H9 (cell line): ENCODE measurements around the gene AGR3. TPM values are rescaled to one million over a fixed set of nuclear protein-coding genes. Genes with fewer than 3 reads are reported as not detected.

Experiments used
- DNase-seq: peaks from one replicate; pipeline ENCODE4 v3.0.0-alpha.2; 2017
- H2AFZ ChIP-seq: one replicate; pipeline ENCODE4 v1.6.1; 2013; ENCODE audit warnings: mild to moderate bottlenecking, low read length, control low read depth, moderate library complexity
- H2AK5ac ChIP-seq: 2 replicates; pipeline ENCODE4 v1.6.1; 2013; ENCODE audit warnings: low read length, control low read depth, mixed read lengths; ENCODE audit not compliant: insufficient read length
- H2BK120ac ChIP-seq: one replicate; pipeline ENCODE4 v1.6.1; 2013; ENCODE audit warnings: low read depth, mild to moderate bottlenecking, low read length, control low read depth, inconsistent platforms; ENCODE audit not compliant: poor library complexity, severe bottlenecking
- H2BK12ac ChIP-seq: 2 replicates; pipeline ENCODE4 v1.6.1; 2013; ENCODE audit warnings: low read length, control low read depth, mixed read lengths, low read depth; ENCODE audit not compliant: insufficient read length
- H2BK15ac ChIP-seq: 2 replicates; pipeline ENCODE4 v1.6.1; 2013; ENCODE audit warnings: low read depth, low read length, control low read depth
- H2BK20ac ChIP-seq: one replicate; pipeline ENCODE4 v1.6.1; 2013; ENCODE audit warnings: low read depth, mild to moderate bottlenecking, low read length, control low read depth, inconsistent platforms; ENCODE audit not compliant: poor library complexity, severe bottlenecking
- H2BK5ac ChIP-seq: 2 replicates; pipeline ENCODE4 v1.6.1; 2013; ENCODE audit warnings: low read length, control low read depth, mixed read lengths; ENCODE audit not compliant: insufficient read length
- H3K14ac ChIP-seq: 2 replicates; pipeline ENCODE4 v1.6.1; 2013; ENCODE audit warnings: low read length, control low read depth; ENCODE audit not compliant: insufficient read depth
- H3K18ac ChIP-seq: 2 replicates; pipeline ENCODE4 v1.6.1; 2013; ENCODE audit warnings: low read depth, mild to moderate bottlenecking, mixed read lengths, low read length, control low read depth; ENCODE audit not compliant: insufficient read length
- H3K23ac ChIP-seq: 2 replicates; pipeline ENCODE4 v1.6.1; 2013; ENCODE audit warnings: low read length, control low read depth, mixed read lengths, low read depth; ENCODE audit not compliant: insufficient read length
- H3K23me2 ChIP-seq: 2 replicates; pipeline ENCODE4 v1.6.1; 2013; ENCODE audit warnings: low read depth, mild to moderate bottlenecking, mixed read lengths, low read length, control low read depth; ENCODE audit not compliant: insufficient read length, poor library complexity, severe bottlenecking
- H3K27ac ChIP-seq: 2 replicates; pipeline ENCODE4 v1.5.1; 2013; ENCODE audit warnings: low read length, control low read depth, mixed read lengths, low read depth; ENCODE audit not compliant: insufficient read length
- H3K27me3 ChIP-seq: 2 replicates; pipeline ENCODE4 v1.6.1; 2013; ENCODE audit warnings: low read length, control low read depth, inconsistent platforms; ENCODE audit not compliant: insufficient read depth
- H3K4ac ChIP-seq: 2 replicates; pipeline ENCODE4 v1.6.1; 2013; ENCODE audit warnings: low read depth, mild to moderate bottlenecking, control low read depth, inconsistent platforms, low read length, moderate library complexity
- H3K4me1 ChIP-seq: 2 replicates; pipeline ENCODE4 v1.6.1; 2013; ENCODE audit warnings: low read length, control low read depth, inconsistent platforms; ENCODE audit not compliant: insufficient read depth
- H3K4me2 ChIP-seq: 2 replicates; pipeline ENCODE4 v1.6.1; 2013; ENCODE audit warnings: low read length, control low read depth, mixed read lengths; ENCODE audit not compliant: insufficient read length, insufficient read depth
- H3K56ac ChIP-seq: 2 replicates; pipeline ENCODE4 v1.6.1; 2013; ENCODE audit warnings: low read depth, mild to moderate bottlenecking, mixed read lengths, low read length, control low read depth; ENCODE audit not compliant: insufficient read length
- H3K79me1 ChIP-seq: 2 replicates; pipeline ENCODE4 v1.6.1; 2013; ENCODE audit warnings: low read depth, mild to moderate bottlenecking, moderate library complexity, low read length, control low read depth, inconsistent platforms; ENCODE audit not compliant: insufficient read depth, poor library complexity, severe bottlenecking
- H3K79me2 ChIP-seq: 2 replicates; pipeline ENCODE4 v1.6.1; 2013; ENCODE audit warnings: low read length, control low read depth, inconsistent platforms; ENCODE audit not compliant: insufficient read depth
- H3K9ac ChIP-seq: 2 replicates; pipeline ENCODE4 v1.6.1; 2013; ENCODE audit warnings: low read length, control low read depth, mixed read lengths; ENCODE audit not compliant: insufficient read length; ENCODE audit errors: extremely low read depth
- H3K9me3 ChIP-seq: one replicate; pipeline ENCODE4 v1.6.1; 2013; ENCODE audit warnings: low read depth, low read length, inconsistent platforms; ENCODE audit not compliant: control insufficient read depth
- H3T11ph ChIP-seq: one replicate; pipeline ENCODE4 v1.6.1; 2013; ENCODE audit warnings: mild to moderate bottlenecking, low read length, control low read depth, inconsistent platforms
- H4K20me1 ChIP-seq: one replicate; pipeline ENCODE4 v1.6.1; 2013; ENCODE audit not compliant: control insufficient read depth, insufficient read length, insufficient read depth
- H4K5ac ChIP-seq: 2 replicates; pipeline ENCODE4 v1.6.1; 2013; ENCODE audit warnings: low read depth, mild to moderate bottlenecking, mixed read lengths, low read length, control low read depth; ENCODE audit not compliant: insufficient read length
- H4K8ac ChIP-seq: replicated peaks from 2 replicates; pipeline ENCODE4 v1.6.1; 2013; ENCODE audit warnings: low read length, control low read depth, mixed read lengths, low read depth; ENCODE audit not compliant: insufficient read length
- H4K91ac ChIP-seq: 2 replicates; pipeline ENCODE4 v1.6.1; 2013; ENCODE audit warnings: low read depth, mild to moderate bottlenecking, moderate library complexity, mixed read lengths, low read length, control low read depth; ENCODE audit not compliant: insufficient read length
- H3K27ac Mint-ChIP-seq, 3 experiments: 2 replicates in 2 of 3; 3 replicates in 1 of 3; pipeline ENCODE4 v1.8.0; 2020 to 2021; ENCODE audit warnings: mixed read lengths in 3 of 3, mild to moderate bottlenecking in 1 of 3, moderate library complexity in 1 of 3
- H3K27me3 Mint-ChIP-seq: 2 replicates; pipeline ENCODE4 v1.8.0; 2021; ENCODE audit warnings: low read depth, mild to moderate bottlenecking, moderate library complexity, mixed read lengths
- H3K36me3 Mint-ChIP-seq, 3 experiments: 2 replicates in 2 of 3; 3 replicates in 1 of 3; pipeline ENCODE4 v1.8.0; 2020 to 2021; ENCODE audit warnings: low read depth in 3 of 3, mixed read lengths in 3 of 3; ENCODE audit not compliant: insufficient read depth in 1 of 3
- H3K4me1 Mint-ChIP-seq, 2 experiments: 2 replicates each; pipeline ENCODE4 v1.8.0; 2020; ENCODE audit warnings: mixed read lengths in 2 of 2
- H3K4me3 Mint-ChIP-seq, 2 experiments: 2 replicates in 1 of 2; 3 replicates in 1 of 2; pipeline ENCODE4 v1.8.0; 2020 to 2021; ENCODE audit warnings: mild to moderate bottlenecking in 2 of 2, mixed read lengths in 2 of 2, moderate library complexity in 1 of 2
- H3K9me3 Mint-ChIP-seq, 2 experiments: 2 replicates in 1 of 2; 3 replicates in 1 of 2; pipeline ENCODE4 v1.8.0; 2020; ENCODE audit warnings: mild to moderate bottlenecking in 2 of 2, mixed read lengths in 2 of 2, moderate library complexity in 1 of 2
- WGBS: extraction: QIAGEN DNeasy Blood & Tissue Kit; methylation state at CpG from one replicate; pipeline ENCODE4 v1.1.7; 2013; ENCODE audit warnings: missing lambda C conversion rate, low lambda C conversion rate, mixed read lengths; ENCODE audit not compliant: insufficient read length; ENCODE audit errors: extremely low coverage; 5-methylcytosine and 5-hydroxymethylcytosine counted together
- total RNA-seq: library from RNA; stranded (reverse); gene quantifications from 2 replicates; pipeline ENCODE4 v1.2.1, GENCODE V29; 2021
- TF ChIP-seq, protein P1 (sequence below): fragments of 200-600 bp; sonication (generic); conservative IDR thresholded peaks from 3 replicates; pipeline ENCODE4 v1.8.0; 2021; ENCODE audit warnings: antibody characterized with exemption, mild to moderate bottlenecking

Gene AGR3
- total RNA-seq, 1 experiment from 2014 or later = not detected

DNA sequence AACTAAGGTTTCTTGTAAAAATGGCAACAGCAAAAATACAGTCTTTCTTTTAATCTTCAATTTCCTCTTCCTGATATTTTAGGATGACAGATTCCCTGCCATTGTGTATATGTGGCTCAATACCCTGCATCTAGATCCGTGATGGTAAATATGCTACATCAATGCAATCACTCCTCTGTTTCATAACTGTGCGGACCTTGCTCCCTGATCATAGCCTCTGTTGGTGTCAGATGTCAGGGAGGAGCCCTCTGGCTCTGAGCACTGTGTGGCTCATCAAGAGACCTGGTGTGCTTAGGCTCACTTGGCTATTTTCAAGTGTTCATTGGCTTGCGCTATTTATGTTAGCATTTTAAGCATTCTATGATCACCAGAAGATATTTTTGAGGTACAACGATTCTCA lies 33.0 kb upstream of the AGR3 start:
- Histone ChIP-seq H3K27me3 (no peaks in the 10 kb centered on the region), H3K79me1 (no peaks in the 10 kb centered on the region), H3T11ph (no peak overlapping the region), H3K79me2 (no peaks in the 10 kb centered on the region), H2BK20ac (no peak overlapping the region), H4K5ac (no peak overlapping the region), H2BK15ac (no peak overlapping the region), H3K14ac (no peak overlapping the region), H3K18ac (no peak overlapping the region), H2BK12ac (no peak overlapping the region), H3K9ac (no peak overlapping the region), H2AK5ac (no peak overlapping the region), H4K20me1 (no peaks in the 10 kb centered on the region), H3K56ac (no peak overlapping the region), H3K27ac (no peak overlapping the region), H2AFZ (no peak overlapping the region), H3K4ac (no peak overlapping the region), H4K91ac (no peak overlapping the region), H3K9me3 (no peaks in the 10 kb centered on the region), H3K4me2 (no peak overlapping the region), H4K8ac (no peak overlapping the region), H3K23me2 (no peaks in the 10 kb centered on the region), H3K4me1 (peaks cover 10% of the 10 kb centered on the region; the same call in 1 of the 2 replicates), H2BK120ac (no peak overlapping the region), H3K23ac (no peak overlapping the region), H2BK5ac (no peak overlapping the region)
- no peak for DNase-seq
- Mint-ChIP-seq H3K27me3 (no peaks in the 10 kb centered on the region), H3K4me3 (no peak overlapping the region), H3K36me3 (peaks cover 0 to 9% (median 0%) of the 10 kb centered on the region in 3 experiments; a peak in 1 of 7 replicates), H3K4me1 (peaks cover 24 to 28% of the 10 kb centered on the region in 2 experiments), H3K27ac (no peak overlapping the region), H3K9me3 (no peaks in the 10 kb centered on the region)
- WGBS = no CpG with 5 or more reads among the region's 4 CpGs
- TF ChIP-seq, protein P1, sequence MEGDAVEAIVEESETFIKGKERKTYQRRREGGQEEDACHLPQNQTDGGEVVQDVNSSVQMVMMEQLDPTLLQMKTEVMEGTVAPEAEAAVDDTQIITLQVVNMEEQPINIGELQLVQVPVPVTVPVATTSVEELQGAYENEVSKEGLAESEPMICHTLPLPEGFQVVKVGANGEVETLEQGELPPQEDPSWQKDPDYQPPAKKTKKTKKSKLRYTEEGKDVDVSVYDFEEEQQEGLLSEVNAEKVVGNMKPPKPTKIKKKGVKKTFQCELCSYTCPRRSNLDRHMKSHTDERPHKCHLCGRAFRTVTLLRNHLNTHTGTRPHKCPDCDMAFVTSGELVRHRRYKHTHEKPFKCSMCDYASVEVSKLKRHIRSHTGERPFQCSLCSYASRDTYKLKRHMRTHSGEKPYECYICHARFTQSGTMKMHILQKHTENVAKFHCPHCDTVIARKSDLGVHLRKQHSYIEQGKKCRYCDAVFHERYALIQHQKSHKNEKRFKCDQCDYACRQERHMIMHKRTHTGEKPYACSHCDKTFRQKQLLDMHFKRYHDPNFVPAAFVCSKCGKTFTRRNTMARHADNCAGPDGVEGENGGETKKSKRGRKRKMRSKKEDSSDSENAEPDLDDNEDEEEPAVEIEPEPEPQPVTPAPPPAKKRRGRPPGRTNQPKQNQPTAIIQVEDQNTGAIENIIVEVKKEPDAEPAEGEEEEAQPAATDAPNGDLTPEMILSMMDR = no peak
